ENCODE data around the gene TRIOBP. TPM values are rescaled to one million over a fixed set of nuclear protein-coding genes. Genes with fewer than 3 reads are reported as not detected.
A peak's percentile ranks its signal among the peaks of the same experiment; 100 is the strongest.

The TRIOBP gene
- total RNA-seq, 1 experiment from 2014 or later, result 28.7 TPM

GRCh38 chr22:37806409-37807333 is 109.8 kb downstream of the TRIOBP start:
- H3K9me3 ChIP-seq (ENCODE audit: low read depth, low read length, poor library complexity, severe bottlenecking), result no peaks in the 10 kb centered on the region
- POLR2A ChIA-PET (ENCODE audit: low non-redundant PET), result no interaction called here
- no peak for TF ChIP-seq EZH2 (IDR thresholded peaks at IDR 0.05; ENCODE audit: borderline replicate concordance, low read depth, low read length, poor library complexity, severe bottlenecking)
- TF ChIP-seq CTCF (conservative IDR thresholded peaks at IDR 0.05; ENCODE audit: low read depth, low read length), result no peak
- intact Hi-C loops (cut with micrococcal nuclease; ENCODE audit: unreplicated experiment), result no loop called here
- CTCF ChIA-PET, result interaction anchor here (0.9 kb wide), 1 partner anchor 57 kb away, joined by 5 read pairs; no protein-coding TSS in a partner anchor
- H3K27me3 ChIP-seq (replicated peaks; ENCODE audit: insufficient read depth, low read depth, low read length, poor library complexity), result no peaks in the 10 kb centered on the region
- H3K4me3 ChIP-seq (ENCODE audit: low read depth, low read length, poor library complexity, severe bottlenecking), result peak overlapping the region; percentile 77
- no peak for DNase-seq (ENCODE audit: low spot score)
- no peaks in the 10 kb centered on the region for H3K36me3 ChIP-seq (ENCODE audit: insufficient read depth, low read length, poor library complexity, severe bottlenecking)
- peak overlapping the region; percentile 55 for H3K27ac ChIP-seq (ENCODE audit: low read depth, low read length, poor library complexity, severe bottlenecking)
- H3K4me1 ChIP-seq (ENCODE audit: insufficient read depth, low read length, poor library complexity, severe bottlenecking), result peaks cover 31% of the 10 kb centered on the region
- BruUV-seq (replicated peaks), result TSS peak; percentile 60

- H3K36me3 ChIP-seq (ENCODE audit: insufficient read depth, low read length, poor library complexity, severe bottlenecking), result no peaks in the 10 kb centered on the region
- H3K4me3 ChIP-seq (ENCODE audit: low read depth, low read length, poor library complexity, severe bottlenecking), result peak within 1 kb of the TSS; percentile 77
- BruUV-seq (replicated peaks), result no TSS peak
- peak; percentile 98 for DNase-seq (ENCODE audit: low spot score)
- peak within 1 kb of the TSS; percentile 67 for H3K27ac ChIP-seq (ENCODE audit: low read depth, low read length, poor library complexity, severe bottlenecking)
- intact Hi-C loops (cut with micrococcal nuclease; ENCODE audit: unreplicated experiment), result no loop called here
- POLR2A ChIA-PET (ENCODE audit: low non-redundant PET), result interaction anchor here (0.6 to 0.7 kb wide), 2 partner anchors 11 to 16 kb away, joined by 3 to 5 read pairs; no protein-coding TSS in a partner anchor
- H3K9me3 ChIP-seq (ENCODE audit: low read depth, low read length, poor library complexity, severe bottlenecking), result no peaks in the 10 kb centered on the region
- CTCF ChIA-PET, result interaction anchor here (0.6 to 0.9 kb wide), 5 partner anchors 10 to 763 kb away, joined by 3 to 7 read pairs (median 4); no protein-coding TSS in a partner anchor
- no peak for TF ChIP-seq EZH2 (IDR thresholded peaks at IDR 0.05; ENCODE audit: borderline replicate concordance, low read depth, low read length, poor library complexity, severe bottlenecking)
- no peak for TF ChIP-seq CTCF (conservative IDR thresholded peaks at IDR 0.05; ENCODE audit: low read depth, low read length)
- peaks cover 31% of the 10 kb centered on the region for H3K4me1 ChIP-seq (ENCODE audit: insufficient read depth, low read length, poor library complexity, severe bottlenecking)
- no peaks in the 10 kb centered on the region for H3K27me3 ChIP-seq (replicated peaks; ENCODE audit: insufficient read depth, low read depth, low read length, poor library complexity)
Observed at GRCh38 chr22:37807410-37808293, 110.8 kb downstream of the TRIOBP start, which contains the start of gene GCAT. Gene GCAT, plus strand, starts transcription at chr22:37807934. Its CDS starts 34 bp downstream, at chr22:37807968.

GRCh38 chr22:37808294-37808657 is 111.4 kb downstream of the TRIOBP start:
- BruUV-seq (replicated peaks), result no TSS peak
- CTCF ChIA-PET, result interaction anchor here (0.6 kb wide), 3 partner anchors 20 to 762 kb away, joined by 3 to 7 read pairs (median 4); no protein-coding TSS in a partner anchor
- POLR2A ChIA-PET (ENCODE audit: low non-redundant PET), result interaction anchor here (0.6 kb wide), 1 partner anchor 16 kb away, joined by 5 read pairs; no protein-coding TSS in a partner anchor
- H3K4me3 ChIP-seq (ENCODE audit: low read depth, low read length, poor library complexity, severe bottlenecking), result peak overlapping the region; percentile 77
- peaks cover 27% of the 10 kb centered on the region for H3K4me1 ChIP-seq (ENCODE audit: insufficient read depth, low read length, poor library complexity, severe bottlenecking)
- intact Hi-C loops (cut with micrococcal nuclease; ENCODE audit: unreplicated experiment), result no loop called here
- no peaks in the 10 kb centered on the region for H3K9me3 ChIP-seq (ENCODE audit: low read depth, low read length, poor library complexity, severe bottlenecking)
- H3K36me3 ChIP-seq (ENCODE audit: insufficient read depth, low read length, poor library complexity, severe bottlenecking), result no peaks in the 10 kb centered on the region
- DNase-seq (ENCODE audit: low spot score), result no peak
- peak overlapping the region; percentile 67 for H3K27ac ChIP-seq (ENCODE audit: low read depth, low read length, poor library complexity, severe bottlenecking)
- H3K27me3 ChIP-seq (replicated peaks; ENCODE audit: insufficient read depth, low read depth, low read length, poor library complexity), result no peaks in the 10 kb centered on the region
- TF ChIP-seq CTCF (conservative IDR thresholded peaks at IDR 0.05; ENCODE audit: low read depth, low read length) (no peak), EZH2 (IDR thresholded peaks at IDR 0.05; ENCODE audit: borderline replicate concordance, low read depth, low read length, poor library complexity, severe bottlenecking) (no peak)
